ENCODE data around the gene TSPAN4.

TSPAN4 gene

GRCh38 chr11:842370-843002, at the start of gene TSPAN4, which contains the start of gene POLR2L:
Gene TSPAN4, plus strand, starts transcription at chr11:842852. Its CDS starts 7,453 bp downstream, at chr11:850305.
Gene POLR2L, minus strand, starts transcription at chr11:842529. Its CDS starts 21 bp downstream, at chr11:842508.
- DNase-seq: peak; percentile 35

DNA sequence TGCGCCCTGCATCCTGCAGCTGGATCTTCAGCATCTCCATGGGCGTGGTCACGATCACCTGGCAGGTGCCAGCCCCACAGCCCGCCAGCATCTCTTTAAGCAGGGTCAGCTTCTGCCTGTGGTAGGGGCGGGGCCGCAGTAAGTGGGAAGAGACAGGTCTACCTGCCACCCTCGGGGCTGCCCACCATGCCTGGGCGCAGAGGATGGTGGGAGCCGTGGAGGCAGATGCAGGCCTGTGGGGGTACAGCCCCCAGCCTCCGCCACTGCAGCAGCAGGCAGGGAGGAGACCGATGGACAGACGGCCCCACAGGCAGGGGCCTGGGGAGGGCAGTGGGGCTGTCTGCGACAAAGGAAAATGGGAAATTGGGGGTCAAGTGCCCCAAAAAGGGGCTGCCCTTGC, 49.8 kb upstream of the TSPAN4 start:
- no peak for DNase-seq

GRCh38 chr11:793556-793955, 49.1 kb upstream of the TSPAN4 start:
- DNase-seq: no peak

DNA sequence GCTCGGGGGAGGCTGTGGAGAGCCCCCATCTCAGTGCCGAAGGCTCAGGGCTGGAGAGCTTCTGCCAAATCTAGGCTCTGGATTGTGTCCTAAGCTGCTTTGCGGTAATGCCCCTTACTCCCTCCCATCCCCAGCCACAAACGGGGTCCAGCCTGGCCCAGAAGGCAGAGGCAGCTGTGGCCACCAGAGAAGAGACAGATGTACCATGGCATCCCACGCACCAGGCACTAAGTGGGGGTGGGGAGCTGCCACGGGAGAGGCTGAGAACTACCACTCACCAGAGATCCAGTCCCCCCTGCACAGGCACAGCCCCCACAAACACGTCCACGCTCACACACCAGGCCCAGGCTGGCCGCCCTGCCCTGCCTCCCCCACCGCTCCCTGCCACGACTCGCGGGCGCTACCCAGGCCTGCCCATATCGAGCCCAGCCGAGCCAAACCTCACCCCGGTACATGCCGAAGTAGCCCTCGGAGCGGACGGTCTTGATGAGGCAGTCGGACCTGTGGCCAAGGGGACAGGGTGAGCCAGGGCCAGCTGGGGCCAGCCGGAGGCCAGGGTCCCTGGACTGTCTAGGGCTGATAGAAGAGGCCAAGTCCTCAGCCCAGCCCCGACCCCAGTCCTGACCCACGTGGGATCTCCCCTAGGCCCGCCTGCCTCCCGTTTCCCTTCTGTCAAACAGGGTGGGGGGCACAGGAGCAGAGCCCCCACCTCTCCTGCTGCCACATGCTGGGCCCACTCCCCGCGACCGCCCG, 48.5 kb upstream of the TSPAN4 start:
- no peak for DNase-seq

- DNase-seq: no peak
Observed at GRCh38 chr11:794766-795633, 47.7 kb upstream of the TSPAN4 start.

DNA sequence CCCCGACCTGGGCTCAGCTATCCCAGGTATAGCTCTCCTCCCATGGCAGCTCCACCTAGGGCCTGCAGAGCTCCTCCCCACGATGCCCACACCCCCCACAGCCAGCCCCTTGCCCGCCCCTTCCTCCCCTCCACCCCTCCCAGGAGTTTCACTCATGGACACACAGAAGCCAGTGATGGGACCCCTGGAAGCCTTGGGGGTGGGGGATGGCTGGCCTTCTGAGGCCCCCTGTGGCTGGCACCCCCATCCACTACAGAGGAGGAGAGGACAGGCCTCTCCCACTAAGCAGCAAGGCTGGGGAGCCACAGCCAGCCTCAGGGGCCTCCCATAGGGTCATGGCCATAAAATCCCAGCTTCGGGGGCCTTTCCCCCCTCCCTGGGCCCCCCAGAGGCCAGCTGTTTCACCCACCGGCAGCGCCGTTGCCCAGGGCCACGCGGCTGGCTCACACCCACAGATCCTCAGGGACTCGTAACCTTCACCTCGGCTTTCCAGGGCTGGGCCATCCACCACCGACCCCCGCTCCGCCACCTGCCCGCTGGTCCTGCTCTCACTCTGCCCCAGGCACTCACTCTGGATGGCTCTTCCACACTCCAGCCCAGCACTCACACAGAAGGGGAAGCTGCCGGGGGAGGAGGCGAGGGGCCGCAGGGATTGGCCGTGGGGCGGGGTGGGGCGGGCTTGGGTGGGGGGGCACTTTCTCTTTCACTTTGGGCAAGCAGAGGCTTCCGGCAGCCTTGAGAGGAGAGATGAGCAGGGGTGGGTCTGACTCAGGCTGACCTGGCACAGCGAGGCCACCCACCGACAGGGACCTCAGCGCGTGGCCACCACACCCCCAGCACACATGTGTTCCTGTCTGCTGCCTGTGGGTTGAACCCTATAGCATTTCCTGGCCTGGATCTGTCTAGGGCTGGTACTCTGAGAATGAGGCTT, 46.8 kb upstream of the TSPAN4 start:
- peak; percentile 83 for DNase-seq

GRCh38 chr11:796565-797295, 45.9 kb upstream of the TSPAN4 start:
- no peak for DNase-seq

- DNase-seq: peak; percentile 72
Observed at GRCh38 chr11:797296-798092, 45.2 kb upstream of the TSPAN4 start.

DNA sequence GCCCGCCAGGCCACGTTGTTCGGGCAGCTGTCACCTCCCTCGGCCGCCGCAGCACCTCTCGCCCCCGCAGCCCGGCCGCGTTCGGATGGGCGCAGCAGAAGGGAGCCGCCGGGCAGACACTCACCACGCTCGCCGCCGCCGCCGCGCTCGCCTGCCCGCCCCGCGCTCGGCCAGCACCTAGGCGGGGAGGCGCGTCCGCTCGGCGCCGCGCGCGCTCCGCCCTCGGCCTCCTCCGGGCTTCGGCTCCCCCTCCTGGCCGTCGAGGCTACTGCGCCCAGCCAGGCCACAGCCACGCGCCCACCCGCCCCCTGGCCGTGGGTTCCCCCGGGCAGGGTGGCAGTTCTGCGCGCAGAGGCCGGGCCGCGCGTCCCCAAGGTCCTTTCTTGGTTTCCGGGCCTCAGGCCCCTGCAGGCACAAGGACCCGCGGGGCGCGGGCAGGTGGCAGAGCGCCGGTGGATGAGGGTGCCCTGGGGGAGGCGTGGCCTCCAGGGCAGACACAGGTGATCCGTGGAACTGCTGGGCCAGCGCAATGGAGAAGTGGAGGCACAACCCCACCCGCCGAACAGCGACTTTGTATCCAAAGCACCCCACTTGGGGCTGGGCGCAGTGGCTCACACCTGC, 44.4 kb upstream of the TSPAN4 start, which contains the start of gene SLC25A22:
SLC25A22 (minus strand) TSS at position 189 of the 621 bp plus-strand sequence. CDS start 3,275 bp downstream, outside the sequence.
- no peak for DNase-seq

GRCh38 chr11:799641-800316, 42.9 kb upstream of the TSPAN4 start:
- no peak for DNase-seq

DNA sequence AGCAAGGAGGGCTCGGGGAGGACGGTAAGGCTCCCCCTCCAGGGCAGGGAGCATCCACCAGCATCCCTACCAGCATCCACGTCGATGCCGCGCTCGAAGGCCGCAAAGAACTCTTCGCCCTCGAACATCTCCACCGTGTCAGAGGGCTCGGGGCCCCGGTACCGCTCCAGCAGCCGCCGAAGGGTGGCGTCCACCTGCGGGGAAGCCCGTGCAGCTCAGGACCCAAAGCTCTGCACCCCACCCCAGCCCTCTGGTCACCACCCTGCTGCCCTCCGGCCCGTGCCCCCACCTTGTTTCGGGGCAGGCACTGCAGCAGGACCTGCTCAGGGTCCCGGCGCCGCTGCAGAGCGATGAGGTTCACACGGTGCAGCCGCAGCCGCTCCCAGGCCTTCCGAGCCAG, 42.2 kb upstream of the TSPAN4 start:
- no peak for DNase-seq

DNA sequence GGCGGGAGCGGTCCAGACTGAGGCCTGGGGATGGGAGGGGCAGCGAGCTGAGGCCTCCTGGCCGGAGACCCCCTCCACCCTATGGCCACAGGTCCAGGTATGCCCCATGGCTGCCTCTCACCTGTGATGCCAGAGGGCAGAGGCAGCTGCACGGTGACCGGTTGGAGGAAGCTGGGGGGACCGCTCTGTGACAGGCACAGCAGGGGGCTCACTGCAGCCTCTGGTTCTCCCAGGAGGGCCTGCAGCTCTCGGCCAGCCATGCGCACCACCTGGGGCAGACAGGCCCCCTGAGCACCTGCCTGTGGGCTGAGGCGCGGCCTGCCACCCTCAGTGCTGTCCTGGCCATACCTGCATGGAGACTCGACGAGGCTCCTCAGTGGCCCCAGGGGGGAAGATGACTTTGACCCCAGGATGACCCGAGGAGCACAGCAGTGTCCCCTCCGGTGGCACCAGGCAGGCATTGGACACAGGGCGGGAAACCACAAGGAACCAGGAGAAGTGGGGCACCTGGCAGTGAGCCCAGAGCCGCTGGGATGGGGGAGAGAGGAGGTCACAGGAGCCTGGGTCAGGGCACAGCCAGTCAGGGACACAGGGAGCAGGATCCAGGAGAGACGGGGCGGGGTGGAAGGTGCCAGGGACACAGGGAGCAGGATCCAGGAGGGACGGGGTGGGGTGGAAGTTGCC, 41.4 kb upstream of the TSPAN4 start:
- DNase-seq: no peak

- DNase-seq: no peak
Observed at GRCh38 chr11:802018-802617, 40.5 kb upstream of the TSPAN4 start.

GRCh38 chr11:802693-803466, 39.8 kb upstream of the TSPAN4 start:
- DNase-seq: no peak

- DNase-seq: no peak
Observed at GRCh38 chr11:803467-803742, 39.2 kb upstream of the TSPAN4 start.

- no peak for DNase-seq
Observed at GRCh38 chr11:803770-804598, 38.7 kb upstream of the TSPAN4 start.

DNA sequence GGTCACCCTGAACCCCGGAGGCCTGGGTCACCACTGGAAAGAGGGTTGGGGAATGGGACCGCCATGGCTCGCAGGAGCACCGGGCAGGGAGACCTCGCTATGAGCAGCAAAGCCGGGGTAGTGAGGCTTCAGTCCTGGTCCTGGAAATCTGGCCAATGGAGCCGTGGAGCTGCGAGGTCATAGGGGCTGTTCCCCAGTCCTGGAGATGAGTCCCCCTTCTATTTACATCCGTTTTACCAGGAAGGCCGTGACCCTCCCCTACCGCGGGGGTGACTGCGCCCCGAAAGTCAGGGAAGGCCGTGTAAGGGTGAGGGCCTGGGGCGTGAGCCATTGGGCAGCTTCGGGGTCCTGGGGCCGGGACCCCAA, 38.1 kb upstream of the TSPAN4 start:
- no peak for DNase-seq
